ENCODE measurements around the gene DNAL4. TPM values are rescaled to one million over a fixed set of nuclear protein-coding genes. Genes with fewer than 3 reads are reported as not detected.

Gene DNAL4
- total RNA-seq, 1 donor from 2014 or later, result 16.0 TPM

- TF ChIP-seq CTCF (IDR thresholded peaks at IDR 0.05), result no peak
- DNase-seq, result no peak
- Histone ChIP-seq H3K4me1 (peaks cover 18% of the 10 kb centered on the region), H3K4me3 (no peak overlapping the region), H3K27ac (no peak overlapping the region), H3K36me3 (peaks cover 10% of the 10 kb centered on the region), H3K9me3 (no peaks in the 10 kb centered on the region), H3K27me3 (no peaks in the 10 kb centered on the region)
- intact Hi-C loops (cut with DNase I), result no loop called here
- no peak for ATAC-seq
Observed at GRCh38 chr22:38784856-38785255, 9.1 kb downstream of the DNAL4 start.

- Histone ChIP-seq H3K4me1 (peaks cover 18% of the 10 kb centered on the region), H3K4me3 (no peak overlapping the region), H3K36me3 (peaks cover 13% of the 10 kb centered on the region), H3K9me3 (no peaks in the 10 kb centered on the region), H3K27ac (no peak overlapping the region), H3K27me3 (no peaks in the 10 kb centered on the region)
- ATAC-seq, result no peak
- intact Hi-C loops (cut with DNase I), result no loop called here
- TF ChIP-seq CTCF (IDR thresholded peaks at IDR 0.05), result no peak
- DNase-seq, result peak; percentile 36
Observed at GRCh38 chr22:38784035-38784434, 9.9 kb downstream of the DNAL4 start.

GRCh38 chr22:38783095-38783615 lies 10.8 kb downstream of the DNAL4 start:
- no peak for TF ChIP-seq CTCF (IDR thresholded peaks at IDR 0.05)
- Histone ChIP-seq H3K4me3 (no peak overlapping the region), H3K27ac (no peak overlapping the region), H3K9me3 (no peaks in the 10 kb centered on the region), H3K27me3 (no peaks in the 10 kb centered on the region), H3K4me1 (peaks cover 11% of the 10 kb centered on the region), H3K36me3 (peaks cover 13% of the 10 kb centered on the region)
- DNase-seq (peak; percentile 40), ATAC-seq (no peak)
- intact Hi-C loops (cut with DNase I), result no loop called here

- peaks cover 6% of the 10 kb centered on the region for H3K4me1 ChIP-seq
- DNase-seq (no peak), ATAC-seq (peak; percentile 46)
- H3K4me3 ChIP-seq, result no peak overlapping the region
- H3K9me3 ChIP-seq, result no peaks in the 10 kb centered on the region
- H3K27ac ChIP-seq, result no peak overlapping the region
- H3K27me3 ChIP-seq, result no peaks in the 10 kb centered on the region
- no peak for TF ChIP-seq CTCF (IDR thresholded peaks at IDR 0.05)
- peaks cover 13% of the 10 kb centered on the region for H3K36me3 ChIP-seq
- intact Hi-C loops (cut with DNase I), result no loop called here
Observed at GRCh38 chr22:38782402-38783094, 11.4 kb downstream of the DNAL4 start.

GRCh38 chr22:38781033-38781432 lies 12.9 kb downstream of the DNAL4 start:
- ATAC-seq (no peak), DNase-seq (no peak)
- Histone ChIP-seq H3K4me3 (no peak overlapping the region), H3K27me3 (no peaks in the 10 kb centered on the region), H3K9me3 (no peaks in the 10 kb centered on the region), H3K27ac (no peak overlapping the region), H3K4me1 (peaks cover 6% of the 10 kb centered on the region), H3K36me3 (peaks cover 13% of the 10 kb centered on the region)
- intact Hi-C loops (cut with DNase I), result no loop called here
- TF ChIP-seq CTCF (IDR thresholded peaks at IDR 0.05), result no peak
